Natural killer cell (primary cell): ENCODE results near the gene UTS2B. TPM values are rescaled to one million over a fixed set of nuclear protein-coding genes. Genes with fewer than 3 reads are reported as not detected.
A peak's percentile ranks its signal among the peaks of the same experiment; 100 is the strongest.

Source experiments
- ATAC-seq, 3 donors: fragments of 150-1000 bp in 2 of 3; fragments of 200-7000 bp in 1 of 3; cut with Tn5 transposase; 1 replicate in 1 of 3; 2 replicates in 2 of 3; pipeline ENCODE4 v1.10.0; 2021; ENCODE audit warnings: mild to moderate bottlenecking in 2 of 3, moderate library complexity in 2 of 3
- DNase-seq, 2 donors: peaks; one replicate each; pipeline versions ENCODE4 v3.0.0 to v3.0.0-alpha.2; 2013 to 2021; ENCODE audit warnings: mixed read lengths in 1 of 2
- H3K27ac ChIP-seq: one replicate; pipeline ENCODE4 v1.5.1; 2013; ENCODE audit warnings: mild to moderate bottlenecking, low read length
- H3K27me3 ChIP-seq: one replicate; pipeline ENCODE4 v1.6.1; 2013; ENCODE audit warnings: low read length; ENCODE audit not compliant: control insufficient read depth, insufficient read depth
- H3K36me3 ChIP-seq: one replicate; pipeline ENCODE4 v1.6.1; 2013; ENCODE audit warnings: low read length; ENCODE audit not compliant: control insufficient read depth, insufficient read depth
- H3K4me1 ChIP-seq: one replicate; pipeline ENCODE4 v1.6.1; 2013; ENCODE audit warnings: low read length; ENCODE audit not compliant: control insufficient read depth, insufficient read depth
- H3K4me3 ChIP-seq: one replicate; pipeline ENCODE4 v1.5.1; 2013; ENCODE audit warnings: low read length
- H3K9me3 ChIP-seq: one replicate; pipeline ENCODE4 v1.6.1; 2013; ENCODE audit warnings: low read length; ENCODE audit not compliant: control insufficient read depth, insufficient read depth
- H3K27ac Mint-ChIP-seq, 2 donors: one replicate each; pipeline ENCODE4 v1.8.0; 2022; ENCODE audit warnings: mild to moderate bottlenecking in 2 of 2, mixed read lengths in 2 of 2, moderate library complexity in 1 of 2
- H3K27me3 Mint-ChIP-seq, 2 donors: one replicate each; pipeline ENCODE4 v1.8.0; 2022; ENCODE audit warnings: low read depth in 2 of 2, mixed read lengths in 2 of 2
- H3K36me3 Mint-ChIP-seq: one replicate; pipeline ENCODE4 v1.8.0; 2022; ENCODE audit warnings: mixed read lengths
- H3K4me1 Mint-ChIP-seq, 2 donors: one replicate each; pipeline ENCODE4 v1.8.0; 2022; ENCODE audit warnings: mixed read lengths in 2 of 2
- H3K4me3 Mint-ChIP-seq: one replicate; pipeline ENCODE4 v1.8.0; 2022; ENCODE audit warnings: mild to moderate bottlenecking, moderate library complexity, mixed read lengths
- H3K9me3 Mint-ChIP-seq, 2 donors: one replicate each; pipeline ENCODE4 v1.8.0; 2022; ENCODE audit warnings: mixed read lengths in 2 of 2
- CTCF ChIP-seq: fragments of 200-600 bp; IDR thresholded peaks from one replicate; pipeline ENCODE4 v1.8.0; 2022; ENCODE audit warnings: antibody characterized with exemption
- WGBS: methylation state at CpG from one replicate; pipeline ENCODE4 v1.1.7; 2013; ENCODE audit warnings: missing lambda C conversion rate; ENCODE audit not compliant: insufficient coverage; 5-methylcytosine and 5-hydroxymethylcytosine counted together
- intact Hi-C: fragments of 100-400 bp; cut with micrococcal nuclease; formaldehyde crosslinking; loops from one replicate; pipeline ENCODE4 v1.14.2; 2022
- total RNA-seq, 4 donors: library from RNA; stranded (reverse); fragments of 120-200 nt in 1 of 4; gene quantifications; one replicate each; pipeline versions ENCODE4 v1.2.3 to v1.2.4, GENCODE V29; 2013 to 2022

UTS2B gene
- total RNA-seq, 3 donors from 2014 or later (not counting 1 experiment from before 2014, with no cell fraction given) = 0.47 TPM; not detected in 2

- ATAC-seq = no peak
- H3K27ac ChIP-seq = no peak overlapping the region
- Mint-ChIP-seq H3K4me3 (peak overlapping the region; percentile 83), H3K9me3 (no peaks in the 10 kb centered on the region), H3K27ac (peak overlapping the region; percentile 54 to 90), H3K4me1 (peaks cover 38 to 39% of the 10 kb centered on the region in 2 donors), H3K27me3 (no peaks in the 10 kb centered on the region), H3K36me3 (no peaks in the 10 kb centered on the region)
- no CpG with 5 or more reads among the region's 3 CpGs for WGBS
- H3K9me3 ChIP-seq = no peaks in the 10 kb centered on the region
- no peak for DNase-seq
- H3K4me1 ChIP-seq = peaks cover 22% of the 10 kb centered on the region
- TF ChIP-seq CTCF = no peak
- no peaks in the 10 kb centered on the region for H3K27me3 ChIP-seq
- intact Hi-C loops = no loop called here
- H3K36me3 ChIP-seq = no peaks in the 10 kb centered on the region
- H3K4me3 ChIP-seq = peak overlapping the region; percentile 84
Measured at GRCh38 chr3:191331388-191331787, 1.1 kb upstream of the UTS2B start.

GRCh38 chr3:191330530-191331048 lies 263 bp upstream of the UTS2B start:
- no peak for DNase-seq
- WGBS = 79% methylated on average over 11 of the region's 11 CpGs
- no peaks in the 10 kb centered on the region for H3K36me3 Mint-ChIP-seq
- TF ChIP-seq CTCF = no peak
- peak overlapping the region; percentile 83 for H3K4me3 Mint-ChIP-seq
- ATAC-seq = no peak
- Histone ChIP-seq H3K4me1 (peaks cover 22% of the 10 kb centered on the region), H3K27ac (no peak overlapping the region), H3K4me3 (peak overlapping the region; percentile 84), H3K9me3 (no peaks in the 10 kb centered on the region), H3K36me3 (no peaks in the 10 kb centered on the region), H3K27me3 (no peaks in the 10 kb centered on the region)
- no peaks in the 10 kb centered on the region for H3K27me3 Mint-ChIP-seq
- H3K4me1 Mint-ChIP-seq = peaks cover 38 to 39% of the 10 kb centered on the region in 2 donors
- peak overlapping the region; percentile 54 to 90 for H3K27ac Mint-ChIP-seq
- H3K9me3 Mint-ChIP-seq = no peaks in the 10 kb centered on the region
- intact Hi-C loops = no loop called here

- Histone ChIP-seq H3K9me3 (no peaks in the 10 kb centered on the region), H3K4me3 (peak within 1 kb of the TSS; percentile 84), H3K36me3 (no peaks in the 10 kb centered on the region), H3K4me1 (peaks cover 22% of the 10 kb centered on the region), H3K27me3 (no peaks in the 10 kb centered on the region), H3K27ac (peak within 1 kb of the TSS; percentile 62)
- peaks cover 33 to 38% of the 10 kb centered on the region in 2 donors for H3K4me1 Mint-ChIP-seq
- peak within 1 kb of the TSS; percentile 83 for H3K4me3 Mint-ChIP-seq
- H3K27me3 Mint-ChIP-seq = no peaks in the 10 kb centered on the region
- no peaks in the 10 kb centered on the region for H3K9me3 Mint-ChIP-seq
- no peaks in the 10 kb centered on the region for H3K36me3 Mint-ChIP-seq
- peak within 1 kb of the TSS; percentile 81 to 90 for H3K27ac Mint-ChIP-seq
- under 1% methylated on average over 62 of the region's 63 CpGs for WGBS
- no peak for TF ChIP-seq CTCF
- peak; percentile 57 to 67 for DNase-seq
- ATAC-seq = peak; percentile 60 to 79 (median 70)
- intact Hi-C loops = no loop called here
Measured at GRCh38 chr3:191328962-191329653, 1.2 kb downstream of the UTS2B start, which contains the start of gene CCDC50. Gene CCDC50, plus strand, starts transcription at chr3:191329394. Its CDS starts 281 bp downstream, at chr3:191329675.
